NCI-H128 (cell line): ENCODE results near the gene AARS2.

ENCODE experiments used
- DNase-seq: peaks from one replicate; lab custom pipeline; 2025; ENCODE audit not compliant: unreplicated experiment; lab: John Stamatoyannopoulos, UW

AARS2 gene

DNA sequence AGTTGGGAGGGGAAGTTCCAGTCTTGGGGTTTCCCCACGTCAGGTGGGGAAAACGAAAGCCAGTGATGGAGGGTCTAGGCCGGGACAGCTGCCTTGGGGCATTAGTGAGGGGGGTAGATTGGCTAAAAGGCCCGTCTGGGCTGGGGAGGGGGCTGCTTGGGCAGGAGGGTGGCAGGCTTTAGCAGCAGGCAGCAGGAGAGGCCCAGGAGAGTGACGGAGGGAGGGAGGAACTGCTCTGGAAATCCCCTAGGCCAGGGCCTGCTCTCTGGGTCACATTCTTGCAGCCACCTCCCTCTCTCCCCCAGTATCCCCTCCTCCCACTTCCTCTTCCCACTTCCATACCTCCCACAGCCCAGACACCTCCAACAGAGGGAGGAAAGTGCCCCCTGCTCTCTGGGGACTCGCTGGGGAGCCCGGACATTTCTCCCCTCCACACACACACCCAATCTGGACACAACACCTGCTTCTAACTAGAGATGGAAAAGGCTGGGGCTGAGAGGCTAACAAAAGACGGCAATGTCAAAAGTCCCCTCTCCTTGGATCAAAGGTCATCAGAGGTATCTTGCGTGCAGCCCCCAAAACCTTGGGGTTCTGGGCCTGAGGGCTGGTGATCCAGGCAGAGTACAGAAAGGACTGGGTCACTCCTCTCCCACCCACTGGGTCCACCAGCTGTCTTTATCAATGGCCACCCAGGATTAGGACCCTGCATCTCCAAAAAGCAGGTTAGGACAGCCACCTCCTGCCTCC, 49.6 kb downstream of the AARS2 start:
- DNase-seq, result no peak

DNA sequence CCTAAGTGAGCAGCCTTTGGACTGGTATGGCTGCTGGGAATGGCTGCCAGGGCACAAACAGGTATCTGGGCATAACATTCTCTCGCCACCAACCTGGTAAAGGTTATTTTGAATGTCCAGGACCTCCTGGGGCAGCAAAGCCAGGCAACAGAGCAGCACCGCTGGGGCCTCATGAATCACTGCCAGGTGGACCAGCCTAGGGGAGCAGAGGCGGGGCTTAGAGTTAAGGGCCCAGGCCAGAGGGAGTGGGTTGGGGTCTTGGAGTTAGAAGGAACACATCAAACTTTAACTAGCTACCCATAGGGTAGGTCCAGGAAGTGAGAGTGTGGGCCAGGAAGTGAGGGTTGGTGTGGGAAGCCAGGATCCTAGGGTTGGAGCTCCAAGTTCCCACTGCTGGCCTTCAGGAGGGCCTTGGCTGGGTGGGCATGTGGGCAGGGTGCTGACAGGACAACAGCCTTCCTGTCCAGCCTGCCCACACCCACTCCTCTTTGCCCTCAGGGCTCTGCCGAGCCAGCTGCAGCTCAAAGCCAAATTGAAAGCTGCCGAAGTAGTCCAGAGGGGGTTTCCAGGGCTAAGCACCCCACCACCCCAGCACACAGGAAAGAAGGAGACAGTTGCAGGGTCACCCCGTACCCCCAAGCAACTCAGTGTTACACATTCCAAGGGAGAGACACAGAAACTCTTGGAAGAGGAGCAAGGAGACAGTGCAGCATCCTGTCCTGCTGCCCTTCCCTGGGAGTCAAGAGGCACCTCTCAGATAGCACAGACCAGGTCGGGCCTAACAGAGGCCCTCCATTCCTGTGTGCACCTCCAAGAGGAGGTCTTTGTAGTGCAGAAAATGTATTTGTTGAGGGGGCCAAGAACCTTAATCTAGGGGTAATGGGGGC, 50.4 kb downstream of the AARS2 start:
- no peak for DNase-seq

DNA sequence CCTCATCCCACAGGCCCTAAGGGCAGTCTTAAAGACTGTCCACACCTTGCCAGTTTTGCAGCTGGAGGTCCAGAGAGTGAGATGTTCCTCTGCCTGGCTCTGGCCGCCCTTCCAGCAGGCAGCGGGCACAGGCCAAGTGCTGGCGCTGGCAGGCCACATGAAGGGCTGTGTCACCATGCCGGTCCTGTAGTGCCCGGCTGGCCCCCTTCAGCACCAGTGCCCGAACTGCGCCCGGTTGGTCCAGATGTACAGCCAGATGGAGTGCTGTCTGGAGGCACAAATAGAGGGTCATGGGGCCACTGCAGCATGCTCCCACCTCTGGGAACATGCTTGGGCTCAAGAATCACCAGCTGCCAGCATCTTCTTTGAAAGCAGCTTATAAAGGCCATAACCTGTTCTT, 51.6 kb downstream of the AARS2 start:
- no peak for DNase-seq

DNA sequence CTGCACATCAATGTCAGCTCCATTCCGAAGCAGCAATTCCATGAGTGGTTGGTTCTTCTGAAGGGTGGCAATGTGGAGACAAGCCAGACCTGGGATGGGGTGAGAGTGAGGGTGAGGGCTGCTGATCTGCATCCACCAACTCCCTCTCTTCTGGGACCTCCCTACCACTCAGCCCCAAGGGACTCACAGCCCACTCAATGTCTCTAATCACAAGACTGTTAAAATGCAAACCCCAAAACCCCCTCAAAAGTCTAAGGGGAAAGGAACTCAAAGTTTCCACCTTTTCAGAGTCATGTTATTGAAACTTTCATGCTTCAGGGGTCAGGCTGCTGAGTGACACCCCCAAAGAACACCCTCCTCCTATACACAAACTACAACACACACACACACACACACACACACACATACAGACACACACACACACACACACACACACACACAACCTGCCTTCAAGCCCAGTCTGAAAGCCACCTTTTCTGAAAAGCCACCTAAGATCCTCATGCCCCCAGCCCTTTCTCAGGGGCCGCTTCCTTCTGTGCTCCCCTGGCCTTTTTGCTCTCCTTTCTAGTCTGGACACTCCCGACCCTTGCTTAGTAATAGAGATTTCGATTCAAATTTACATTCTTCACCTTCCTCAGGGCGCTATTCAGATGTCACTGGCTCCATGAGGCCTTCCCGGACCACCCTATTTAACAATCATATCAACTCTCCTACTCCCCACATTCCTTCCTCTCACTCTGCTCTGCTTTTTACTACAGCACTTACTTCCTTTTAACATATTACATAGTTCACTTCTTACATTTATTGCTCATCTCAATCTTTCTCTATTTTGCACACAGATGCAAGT, 52.5 kb downstream of the AARS2 start:
- DNase-seq, result no peak

DNA sequence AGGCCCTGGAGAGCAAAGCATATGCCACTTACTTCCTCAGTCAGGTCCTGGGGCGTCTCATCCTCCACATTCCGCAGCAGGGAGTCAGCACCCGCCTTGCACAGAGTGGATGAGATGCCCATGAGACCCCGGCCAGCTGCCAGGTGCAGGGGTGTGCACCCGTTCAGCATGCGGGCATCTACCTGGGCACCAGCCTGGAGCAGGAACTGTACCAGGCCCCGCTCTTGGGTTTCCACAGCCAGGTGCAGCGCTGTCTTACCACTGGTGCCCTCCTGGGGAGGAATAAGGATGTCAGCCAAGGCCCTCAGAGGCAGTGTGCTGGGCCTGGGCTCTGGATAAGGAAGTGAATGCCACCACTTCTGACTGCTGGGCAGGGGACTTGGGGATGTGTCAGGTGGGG, 53.1 kb downstream of the AARS2 start:
- DNase-seq, result no peak

DNA sequence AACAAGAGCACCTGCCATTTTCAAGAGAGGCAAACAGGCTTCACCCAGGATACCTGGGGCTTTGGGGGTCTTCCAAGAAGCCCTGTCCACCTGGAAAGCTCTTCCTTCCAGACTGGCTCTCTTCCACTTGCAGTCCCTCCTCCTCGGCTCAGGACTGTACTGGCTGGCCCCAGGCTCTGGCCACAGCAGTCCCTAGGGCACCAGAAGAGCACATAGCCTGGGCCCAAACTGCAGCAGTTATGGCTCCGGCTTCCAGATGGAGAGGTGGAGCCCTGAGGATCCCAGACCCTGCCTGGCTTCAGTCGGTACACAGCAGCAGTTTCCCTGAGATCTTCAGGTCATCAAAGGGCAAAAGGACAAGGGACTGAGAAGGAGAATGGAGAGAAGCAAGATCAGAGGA, 54.2 kb downstream of the AARS2 start:
- DNase-seq, result no peak

DNA sequence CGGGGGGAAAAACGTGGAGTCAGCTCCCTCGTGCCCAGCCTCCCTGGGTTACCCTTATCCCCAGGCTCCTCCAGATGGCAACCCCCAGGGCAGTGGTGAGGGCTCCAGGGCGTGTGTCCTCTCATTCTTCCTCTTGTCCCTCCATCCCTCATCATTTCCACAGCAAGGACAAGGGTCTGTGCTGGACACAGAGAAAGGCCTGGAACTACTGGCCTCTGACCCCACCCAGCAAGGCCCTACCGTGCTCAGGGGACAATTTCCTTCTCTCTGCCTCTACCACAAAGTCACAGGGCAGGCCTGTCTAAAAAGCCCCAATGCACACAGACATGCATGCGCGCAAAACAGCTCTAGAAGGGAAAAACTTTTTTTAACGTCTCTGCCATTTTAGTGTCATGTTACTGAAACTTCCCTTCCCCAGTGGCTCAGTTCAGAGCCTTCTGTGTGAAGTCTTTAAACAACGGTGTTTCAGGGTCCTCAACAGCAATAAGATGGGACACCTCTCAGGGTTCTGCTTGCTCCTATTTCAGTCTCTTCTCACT, 54.8 kb downstream of the AARS2 start:
- no peak for DNase-seq

DNA sequence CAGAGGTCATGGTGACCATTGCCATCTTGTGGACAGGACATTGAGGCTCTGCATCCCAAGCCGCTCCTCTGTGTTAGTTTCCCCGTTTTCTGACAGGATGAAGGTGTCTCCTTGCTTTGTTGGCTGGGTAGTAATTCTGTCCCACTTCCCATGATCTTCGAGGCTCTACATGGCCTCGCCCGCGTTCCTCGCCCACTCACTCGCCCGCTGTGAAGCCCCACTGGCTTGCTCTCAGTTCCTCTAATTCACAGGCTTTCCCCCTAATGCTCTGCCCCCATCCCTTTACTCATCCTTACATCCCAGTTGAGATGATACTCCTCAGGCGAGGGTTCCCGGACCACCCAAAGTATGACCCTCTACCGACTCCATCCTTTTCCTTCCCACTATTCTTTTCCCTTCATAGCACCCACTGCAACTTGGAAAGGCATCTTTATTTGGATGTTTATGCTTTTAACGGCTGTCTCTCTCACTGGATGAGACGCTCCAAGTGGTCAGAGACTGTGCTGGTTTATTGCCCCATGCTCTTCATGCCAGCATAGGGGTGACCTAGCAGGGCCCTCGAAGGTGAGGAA, 55.3 kb downstream of the AARS2 start:
- DNase-seq, result no peak

DNA sequence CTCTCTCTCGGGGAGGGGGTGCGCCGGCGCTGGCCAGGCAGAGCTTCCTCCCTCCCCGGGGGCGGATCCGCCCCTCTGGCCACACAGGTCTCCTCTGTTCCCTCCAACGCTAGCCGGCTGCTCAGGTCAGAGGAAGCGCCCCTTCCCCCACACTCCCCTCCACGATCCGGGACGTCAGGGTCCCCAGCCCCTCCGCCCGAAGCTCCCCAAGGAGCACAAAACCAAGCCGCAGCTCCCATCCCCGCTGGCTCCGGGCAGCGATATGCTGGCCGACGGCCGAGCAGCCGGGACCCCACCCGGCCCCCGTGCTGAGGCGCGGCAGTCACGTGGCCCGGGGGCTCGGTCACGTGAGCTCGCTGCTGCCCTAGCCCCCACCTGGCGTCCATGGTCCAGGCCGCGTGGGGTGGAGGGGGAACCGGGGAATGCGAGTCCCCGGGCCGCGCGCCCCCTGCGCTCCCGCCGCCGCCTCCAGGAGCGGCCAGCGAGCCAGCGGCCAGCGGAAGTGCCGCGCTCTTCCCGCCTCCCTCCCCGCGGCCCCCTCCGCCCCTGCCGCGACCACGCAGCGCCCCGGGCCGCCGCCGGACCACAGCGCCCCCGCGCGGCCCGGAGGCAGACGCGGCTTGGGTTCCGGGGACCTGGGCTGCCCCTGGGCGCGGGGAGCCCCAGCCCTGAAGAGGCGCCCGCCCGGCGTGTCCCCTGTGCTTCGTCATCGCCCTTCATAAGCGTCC, 56.0 kb downstream of the AARS2 start, which contains the start of gene SLC35B2:
Gene SLC35B2 (minus strand): TSS at position 504 of the 728 bp plus-strand sequence. CDS start 118 bp downstream, at position 386.
- no peak for DNase-seq

DNA sequence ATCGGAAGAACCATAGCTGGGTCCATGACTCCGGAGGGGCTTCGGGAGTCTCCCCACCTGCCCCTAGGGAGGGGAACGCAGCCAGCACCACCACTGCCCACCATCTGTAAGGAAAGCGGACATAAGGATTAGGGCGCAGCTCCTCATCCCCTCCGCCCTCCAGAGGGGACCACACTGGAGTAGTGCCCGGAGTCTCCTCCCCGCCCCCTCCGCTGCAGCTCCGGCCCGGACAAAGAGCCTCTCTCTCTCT, 56.4 kb downstream of the AARS2 start:
- DNase-seq, result no peak

DNA sequence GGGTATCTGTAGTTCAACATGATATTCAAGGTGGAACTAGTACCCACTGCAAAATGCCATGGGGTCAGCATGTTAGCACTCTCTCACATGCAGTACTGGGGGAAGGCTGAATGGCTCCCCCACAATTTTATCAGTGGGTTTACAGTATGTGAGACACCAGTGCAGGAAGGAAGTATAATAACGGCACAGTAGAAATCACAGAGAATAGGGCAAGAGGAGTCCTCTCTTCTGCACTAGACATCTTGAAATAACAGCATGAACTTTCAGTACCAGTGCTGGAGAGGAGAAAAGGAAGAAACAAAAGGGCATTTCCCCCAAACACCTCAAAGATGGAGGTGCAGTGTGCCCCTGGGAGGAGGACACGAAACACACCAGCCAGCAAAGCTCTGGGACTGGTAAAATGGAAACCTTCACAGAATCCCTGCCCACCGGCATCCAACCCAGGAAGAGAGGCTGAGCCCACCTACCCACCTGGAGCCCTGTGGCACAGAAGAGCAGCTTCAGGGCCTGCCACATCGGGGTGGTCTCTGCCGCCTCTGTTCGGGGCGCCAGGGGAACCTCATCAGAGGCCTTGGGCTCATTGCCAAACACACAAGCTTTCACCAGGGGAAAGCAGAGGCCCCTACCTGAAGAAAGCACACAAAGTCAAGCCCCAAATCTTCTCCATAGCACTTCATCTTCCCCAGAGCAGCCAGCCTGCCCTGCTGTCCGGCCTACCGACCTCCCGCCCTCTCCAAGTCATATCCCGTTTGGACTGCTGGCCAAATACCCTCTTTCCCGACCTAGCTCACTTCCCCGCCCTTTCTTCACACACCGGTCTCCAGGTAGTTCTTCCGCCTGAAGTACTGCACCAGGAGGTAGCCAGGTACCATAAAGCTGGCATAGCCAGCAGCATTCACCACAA, 57.0 kb downstream of the AARS2 start:
- no peak for DNase-seq

DNA sequence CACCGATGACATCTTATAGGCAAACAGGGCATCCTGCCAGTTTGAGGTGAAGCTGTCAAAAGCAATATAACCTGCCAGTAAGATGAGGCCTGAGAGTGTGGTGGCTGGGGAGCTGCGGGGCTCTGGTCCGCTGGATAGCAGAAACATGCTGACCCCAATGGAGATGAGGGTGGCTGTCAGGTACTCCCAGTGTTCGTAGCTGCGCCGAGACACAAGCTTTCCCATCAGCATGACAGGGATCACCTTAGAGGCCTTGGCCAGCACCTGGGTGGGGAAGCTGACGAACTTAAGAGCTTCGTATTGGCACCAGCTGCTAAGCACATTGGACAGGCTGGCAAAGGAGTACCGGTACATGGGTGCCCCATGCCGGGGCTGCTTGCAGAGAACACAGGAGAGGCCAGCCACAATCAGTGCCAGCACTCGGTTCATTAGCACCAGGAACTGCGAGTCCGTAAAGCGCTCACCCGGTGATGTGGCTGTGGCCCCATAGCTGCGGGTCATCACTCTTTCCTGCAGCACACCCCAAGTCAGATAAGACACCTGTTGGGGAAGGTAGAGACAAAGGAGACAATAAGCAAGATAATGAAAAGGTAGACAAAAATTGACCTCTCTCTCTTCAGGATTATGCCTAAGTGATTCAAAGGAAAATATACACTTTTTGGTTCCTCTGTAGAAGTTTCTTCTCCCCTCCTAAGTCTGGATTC, 57.9 kb downstream of the AARS2 start:
- no peak for DNase-seq

DNA sequence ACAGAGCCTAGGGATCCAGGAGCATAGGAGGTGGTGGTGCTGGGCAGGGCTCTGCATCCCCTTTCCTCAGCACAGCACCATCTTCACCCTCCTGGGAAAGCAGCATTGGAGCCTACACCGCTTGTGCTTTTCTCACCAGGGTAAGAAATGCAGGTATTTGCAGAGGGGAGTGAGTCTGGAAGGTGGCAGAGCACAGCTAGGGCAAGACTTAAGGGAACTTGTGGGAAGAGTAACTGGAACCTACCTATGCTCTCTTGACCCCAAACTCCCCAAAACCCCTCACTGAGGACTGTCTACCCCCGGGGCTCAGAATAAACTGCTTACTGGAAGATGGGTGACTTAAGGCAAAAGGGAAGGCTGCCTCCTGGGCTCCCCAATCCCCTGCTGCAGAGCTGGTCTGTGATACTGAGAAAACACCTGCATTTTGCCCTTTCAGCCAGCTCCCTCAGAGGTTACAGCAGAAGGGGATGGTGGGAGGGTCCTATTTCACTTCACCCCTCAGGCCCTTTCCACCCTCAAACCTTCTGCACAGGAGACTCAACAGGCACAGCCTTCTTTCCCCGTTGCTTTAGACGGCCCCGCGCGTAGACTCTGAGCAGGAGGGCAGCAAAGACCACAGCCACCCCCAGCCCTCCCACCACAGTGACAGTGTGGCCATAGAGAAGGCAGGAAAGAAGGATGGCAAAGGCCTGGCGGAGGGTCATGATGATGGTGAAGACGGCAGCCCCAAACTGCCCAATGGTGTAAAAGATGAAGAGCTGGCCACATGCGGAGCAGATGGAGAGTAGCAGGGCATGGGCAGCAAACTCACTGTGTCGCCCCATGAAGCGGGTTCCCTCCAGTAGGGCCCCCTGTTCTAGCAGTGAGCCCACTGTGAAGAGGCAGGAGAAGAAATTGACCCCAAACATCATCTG, 58.7 kb downstream of the AARS2 start:
- no peak for DNase-seq

DNA sequence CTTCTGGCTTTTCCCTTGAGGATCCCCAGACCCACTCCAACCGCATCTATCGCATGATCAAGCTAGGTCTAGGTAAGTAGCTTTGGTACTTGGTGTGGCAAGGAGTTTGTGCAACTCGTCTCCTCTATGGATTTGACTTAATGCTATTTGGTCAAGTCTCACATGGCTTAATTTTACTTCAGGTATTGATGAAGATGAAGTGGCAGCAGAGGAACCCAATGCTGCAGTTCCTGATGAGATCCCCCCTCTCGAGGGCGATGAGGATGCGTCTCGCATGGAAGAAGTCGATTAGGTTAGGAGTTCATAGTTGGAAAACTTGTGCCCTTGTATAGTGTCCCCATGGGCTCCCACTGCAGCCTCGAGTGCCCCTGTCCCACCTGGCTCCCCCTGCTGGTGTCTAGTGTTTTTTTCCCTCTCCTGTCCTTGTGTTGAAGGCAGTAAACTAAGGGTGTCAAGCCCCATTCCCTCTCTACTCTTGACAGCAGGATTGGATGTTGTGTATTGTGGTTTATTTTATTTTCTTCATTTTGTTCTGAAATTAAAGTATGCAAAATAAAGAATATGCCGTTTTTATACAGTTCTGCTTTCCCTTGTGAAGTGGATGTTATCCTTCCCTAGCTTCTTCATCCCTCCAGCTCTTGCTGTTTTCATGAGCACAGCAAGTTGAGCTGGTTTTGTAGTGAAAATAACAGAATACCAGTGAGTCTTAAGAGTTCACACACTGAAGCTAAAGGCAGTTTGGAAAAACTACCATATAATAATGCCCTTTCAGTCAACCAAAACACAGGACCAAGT, 59.6 kb downstream of the AARS2 start:
- DNase-seq, result no peak

DNA sequence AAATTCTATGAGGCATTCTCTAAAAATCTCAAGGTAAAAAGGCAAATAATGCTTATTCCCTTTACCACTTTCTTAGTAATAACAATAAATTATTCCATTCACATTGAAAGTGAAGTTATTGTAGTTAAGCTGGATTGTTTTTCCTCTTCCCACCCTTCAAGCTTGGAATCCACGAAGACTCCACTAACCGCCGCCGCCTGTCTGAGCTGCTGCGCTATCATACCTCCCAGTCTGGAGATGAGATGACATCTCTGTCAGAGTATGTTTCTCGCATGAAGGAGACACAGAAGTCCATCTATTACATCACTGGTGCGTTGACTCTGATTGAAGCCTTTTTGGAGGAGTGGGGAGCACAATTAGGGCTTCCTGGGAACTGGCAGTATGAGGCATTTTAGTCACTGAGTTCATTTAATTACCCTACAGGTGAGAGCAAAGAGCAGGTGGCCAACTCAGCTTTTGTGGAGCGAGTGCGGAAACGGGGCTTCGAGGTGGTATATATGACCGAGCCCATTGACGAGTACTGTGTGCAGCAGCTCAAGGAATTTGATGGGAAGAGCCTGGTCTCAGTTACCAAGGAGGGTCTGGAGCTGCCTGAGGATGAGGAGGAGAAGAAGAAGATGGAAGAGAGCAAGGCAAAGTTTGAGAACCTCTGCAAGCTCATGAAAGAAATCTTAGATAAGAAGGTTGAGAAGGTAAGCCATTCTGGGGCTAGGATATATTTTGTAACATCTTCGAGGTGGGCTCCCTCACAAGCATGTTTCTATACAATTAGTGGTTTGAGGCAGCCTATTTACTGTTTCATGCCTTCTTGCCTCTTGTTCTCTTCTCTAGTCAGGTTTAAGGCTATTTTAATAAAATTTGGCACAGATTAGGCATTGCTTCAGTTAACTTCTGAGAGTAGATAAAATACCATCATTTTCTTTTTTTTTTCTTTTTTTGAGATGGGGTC, 61.3 kb downstream of the AARS2 start:
- DNase-seq, result no peak

DNA sequence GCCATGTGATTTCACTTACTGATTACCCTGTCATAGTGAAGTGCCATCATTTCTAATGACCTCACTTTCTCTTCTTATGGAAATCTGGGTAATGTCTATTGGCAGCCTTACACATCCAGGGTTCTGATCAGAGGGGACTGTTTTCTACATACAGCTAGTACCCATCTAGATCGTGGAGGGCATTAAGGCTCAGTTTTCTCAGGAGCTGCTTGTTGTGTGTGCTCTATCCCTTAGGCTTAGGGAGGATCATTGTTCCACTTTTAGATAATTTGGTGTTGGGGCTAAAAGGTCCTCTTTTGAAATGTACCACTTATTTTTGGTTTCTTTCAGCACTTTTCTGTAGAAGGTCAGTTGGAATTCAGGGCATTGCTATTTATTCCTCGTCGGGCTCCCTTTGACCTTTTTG, 62.4 kb downstream of the AARS2 start:
- no peak for DNase-seq
